ENCODE data around the gene AKAP13.

AKAP13 gene

DNA sequence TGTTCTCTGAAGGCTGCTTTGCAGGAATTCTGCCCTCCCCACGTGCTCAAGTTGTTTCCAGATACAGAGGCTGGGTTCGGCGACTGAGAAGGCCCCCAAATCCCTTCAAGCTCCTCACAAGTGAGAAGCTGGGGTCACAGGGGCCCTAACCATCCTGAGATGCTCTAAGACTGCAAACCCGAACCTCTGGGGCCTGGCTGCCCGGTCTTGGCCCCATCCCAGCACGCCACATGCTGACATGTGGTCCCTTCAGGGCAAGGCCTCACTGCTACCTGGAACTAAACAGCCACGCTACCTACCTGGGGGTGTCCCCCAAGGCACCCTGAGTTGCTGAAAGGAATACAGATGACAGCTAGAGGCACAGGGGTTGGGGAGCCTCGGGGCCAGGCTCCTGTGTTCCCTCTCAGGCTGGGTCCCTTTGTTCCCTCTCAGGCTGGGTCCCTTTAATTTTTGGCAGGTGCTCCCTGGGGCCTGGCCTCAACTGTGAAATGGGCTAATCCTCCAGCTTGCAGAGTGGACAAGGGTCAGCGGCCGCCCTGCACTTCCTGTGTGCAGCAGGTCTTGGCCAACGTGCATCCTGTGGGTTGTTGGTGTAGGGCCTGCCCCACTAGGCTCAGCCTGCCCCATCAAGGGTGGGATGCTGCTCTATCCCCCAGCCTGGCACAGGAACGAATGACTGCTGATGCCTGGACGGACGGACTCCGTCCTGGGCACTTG, 381.8 kb downstream of the AKAP13 start:
- no peak for DNase-seq

DNA sequence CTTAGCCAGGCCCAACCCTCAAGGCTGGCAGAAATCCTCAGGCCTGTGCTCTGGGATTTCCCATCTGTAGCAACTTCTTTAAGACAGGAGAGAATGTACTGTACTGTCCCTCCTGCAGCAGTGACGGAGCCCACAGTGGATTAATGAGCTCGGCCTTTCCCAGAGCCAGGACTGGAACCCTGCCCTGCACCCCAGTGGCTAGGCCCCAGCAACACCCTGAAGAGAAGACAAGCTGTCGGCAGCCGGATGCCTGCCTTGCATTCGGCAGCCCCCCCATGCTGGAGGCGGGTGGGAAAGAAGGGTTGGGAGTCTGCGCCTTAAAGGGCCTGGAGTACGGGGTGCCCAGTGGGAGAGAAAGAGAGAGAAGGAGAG, 382.3 kb downstream of the AKAP13 start:
- no peak for DNase-seq

DNA sequence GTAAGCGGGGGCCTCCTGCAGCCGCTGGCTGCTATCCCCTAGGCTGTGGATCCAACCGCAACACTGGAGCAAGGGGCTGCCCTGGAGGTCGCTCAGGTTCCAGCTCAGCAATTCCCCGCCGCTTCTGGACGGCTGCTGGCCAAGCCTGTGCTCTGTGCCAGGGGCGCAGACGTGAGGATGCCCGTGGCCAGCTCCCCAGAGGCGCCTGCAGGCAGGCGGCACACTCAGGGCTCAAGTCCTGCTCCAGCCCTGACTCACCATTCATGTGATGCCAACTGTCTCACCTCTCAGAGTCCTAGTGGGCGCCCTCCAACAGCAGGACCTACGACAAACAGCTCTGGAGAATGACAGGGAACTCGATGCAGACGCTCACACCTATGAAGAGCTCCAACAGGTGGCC, 382.8 kb downstream of the AKAP13 start:
- no peak for DNase-seq

DNA sequence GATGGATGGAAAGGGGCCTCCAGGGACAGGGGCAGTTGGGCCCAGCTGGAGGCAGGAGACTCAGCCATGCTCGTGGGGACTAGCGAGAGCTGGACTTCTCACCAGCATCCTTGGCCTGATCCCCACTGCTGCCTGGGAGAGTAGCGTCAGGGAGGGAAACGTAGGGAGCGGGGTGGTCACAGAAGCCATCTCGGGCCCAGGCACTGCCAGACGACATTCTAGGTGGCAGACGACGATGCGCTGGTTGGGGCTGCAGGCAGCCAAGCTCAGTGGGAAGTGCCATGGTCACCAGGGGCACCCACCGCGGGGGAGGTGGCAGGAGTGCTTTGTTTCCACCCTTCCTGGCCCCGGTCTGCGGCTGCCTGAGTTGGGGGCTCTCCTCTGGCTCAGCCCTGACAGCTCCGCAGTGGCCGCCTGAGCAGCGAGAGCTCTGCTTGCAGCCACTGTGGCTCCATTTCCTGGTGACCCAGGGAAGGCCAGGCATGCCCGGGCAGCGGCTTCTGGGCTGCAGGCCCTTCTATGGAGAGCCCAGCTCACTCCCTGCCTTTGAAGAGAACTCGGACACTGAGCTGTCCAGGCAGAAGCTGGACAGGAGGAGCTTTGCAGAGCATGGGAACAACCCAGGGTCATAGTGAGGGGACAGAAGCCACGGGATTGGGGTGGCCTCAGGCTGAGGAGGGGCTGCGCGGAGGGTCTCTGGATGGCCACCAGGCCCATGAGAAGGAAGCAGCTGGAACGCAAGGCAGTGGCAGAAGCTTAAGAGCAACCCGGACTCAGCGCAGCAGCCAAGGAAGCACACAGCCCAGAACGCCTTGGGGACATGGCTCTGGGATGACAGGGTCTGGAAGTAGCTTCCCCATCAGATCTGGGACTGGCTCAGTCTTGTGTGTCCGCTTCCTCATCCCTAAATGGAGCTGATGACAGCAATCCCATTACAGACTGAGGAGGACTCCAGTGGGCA, 383.6 kb downstream of the AKAP13 start:
- DNase-seq: no peak

DNA sequence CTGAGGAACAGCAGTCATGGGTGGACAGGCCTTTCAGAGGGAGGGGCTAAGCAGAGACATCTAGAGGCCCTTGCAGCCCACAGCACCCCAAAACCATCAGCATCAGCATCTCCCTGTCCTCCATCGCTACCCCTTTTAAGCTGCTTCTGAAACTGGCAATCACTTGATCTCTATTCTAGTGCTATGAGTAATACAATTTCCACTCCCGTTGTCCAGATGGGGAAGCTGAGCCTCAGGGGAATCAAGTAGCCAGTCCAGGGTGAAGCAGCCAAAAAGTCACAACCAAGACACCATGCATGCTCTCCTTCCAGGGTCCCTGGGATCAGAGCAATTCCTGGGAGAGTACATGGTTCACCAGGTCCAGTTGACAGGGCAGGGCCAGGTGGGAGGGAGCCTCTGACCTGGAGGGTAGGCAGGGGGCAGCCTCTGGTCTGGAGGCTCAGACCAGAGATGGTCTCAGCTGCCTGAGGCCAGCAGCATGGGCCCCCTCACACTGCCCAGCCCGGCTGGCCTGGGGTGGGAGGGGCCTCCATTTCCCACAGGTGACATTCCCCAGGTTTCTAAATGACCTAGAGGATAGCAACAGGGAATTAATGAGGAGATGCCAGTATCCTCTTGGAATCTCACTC, 384.4 kb downstream of the AKAP13 start:
- no peak for DNase-seq

DNA sequence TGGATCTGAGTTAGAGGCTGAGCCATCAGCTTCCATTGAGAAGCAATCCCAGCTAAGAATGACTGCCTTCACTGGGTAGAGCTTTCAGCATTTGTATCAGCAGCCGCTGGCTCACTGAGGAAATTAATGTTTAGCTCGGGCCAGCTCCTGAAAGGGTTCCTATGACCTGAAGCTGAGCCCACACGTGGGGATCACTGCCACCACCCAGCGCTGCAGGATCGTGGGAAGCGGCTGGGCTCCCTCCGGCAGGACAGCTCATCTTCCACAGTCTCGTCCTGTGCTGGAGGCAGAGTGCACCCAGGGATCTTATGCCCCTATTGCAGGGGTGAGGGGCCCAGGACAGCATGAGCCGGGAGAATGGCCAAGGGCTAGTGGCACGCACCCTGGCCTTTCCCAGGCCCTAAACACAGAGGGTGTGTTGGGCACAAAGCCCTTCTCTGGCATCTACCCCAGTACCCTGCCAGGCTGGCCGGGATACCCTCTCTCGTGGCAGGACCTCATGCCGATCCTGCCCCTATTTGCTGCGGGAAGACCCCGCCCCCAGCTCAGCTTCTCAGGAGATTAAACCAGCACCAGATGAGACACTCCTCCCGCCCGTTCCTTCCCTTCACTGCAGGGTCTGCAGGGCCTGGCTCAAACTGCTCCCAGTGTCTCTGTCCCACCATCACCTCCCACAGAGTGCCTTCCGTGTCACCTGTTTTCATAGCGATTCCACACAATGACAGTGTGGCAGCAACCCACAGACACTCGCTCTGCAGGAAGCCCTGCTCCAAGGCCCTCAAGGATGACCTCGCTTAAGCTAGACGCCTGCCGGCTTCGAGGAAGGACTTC, 385.8 kb downstream of the AKAP13 start:
- no peak for DNase-seq

DNA sequence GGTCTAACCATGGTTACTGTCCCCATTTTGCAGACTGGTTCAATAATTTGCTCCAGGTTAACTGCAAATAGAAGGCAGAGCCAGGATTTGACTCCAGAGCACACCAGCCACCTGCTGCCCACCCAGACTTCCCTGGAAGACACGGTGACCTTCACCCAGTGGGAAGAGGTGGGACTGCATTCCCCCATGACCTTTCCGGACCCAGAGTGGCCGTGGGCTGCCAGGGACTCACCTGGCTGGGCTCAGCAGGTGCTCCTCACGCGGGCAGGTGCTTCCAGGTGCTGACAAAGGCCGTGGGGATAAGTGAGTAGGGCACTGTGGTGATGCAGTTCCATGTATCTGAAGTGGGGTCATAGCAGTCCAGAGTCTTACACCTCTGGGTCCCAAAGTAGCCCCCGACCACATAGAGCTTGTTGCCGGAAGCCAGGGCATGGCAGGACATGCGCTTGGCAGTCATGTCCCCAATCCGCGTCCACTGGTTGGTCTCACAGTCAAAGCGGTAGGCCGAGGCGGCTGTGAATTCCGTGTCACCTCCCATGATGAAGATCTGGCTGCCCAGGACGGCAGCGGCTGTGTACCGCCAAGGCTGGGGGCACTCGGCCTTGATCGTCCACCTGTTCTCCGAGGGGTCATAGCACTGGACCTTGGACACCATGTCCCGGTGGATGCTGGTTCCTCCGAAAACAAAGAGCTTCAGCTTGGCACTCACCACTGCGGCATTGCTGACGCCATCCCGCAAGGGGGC, 387.6 kb downstream of the AKAP13 start:
- DNase-seq: no peak

DNA sequence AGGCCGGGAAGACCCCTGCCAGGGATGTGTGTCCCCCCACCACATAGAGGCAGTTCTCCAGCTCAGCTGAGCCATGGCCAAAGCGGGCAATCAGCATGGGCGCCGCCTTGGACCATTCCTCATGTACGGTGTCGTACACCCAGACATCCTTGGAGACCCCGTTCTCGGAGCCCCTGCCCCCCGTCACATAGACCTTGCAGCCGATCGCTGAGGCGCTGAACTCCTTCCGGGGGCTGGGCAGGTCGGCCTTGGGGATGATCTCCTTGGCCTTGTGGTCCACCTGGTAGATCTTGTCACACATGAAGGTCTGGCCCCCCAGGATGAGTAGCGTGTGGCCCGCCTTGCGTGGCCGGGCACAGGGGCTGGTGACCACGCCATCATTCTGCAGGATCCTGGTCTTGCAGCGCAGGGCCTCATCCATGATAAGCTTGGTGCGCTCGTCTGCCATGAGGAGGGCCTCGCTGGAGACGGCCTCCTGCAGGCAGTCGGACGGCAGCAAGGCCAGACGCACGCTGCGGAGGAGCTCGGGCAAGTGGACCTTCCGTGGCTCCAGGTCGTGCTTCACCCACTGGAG, 388.3 kb downstream of the AKAP13 start:
- DNase-seq: no peak

DNA sequence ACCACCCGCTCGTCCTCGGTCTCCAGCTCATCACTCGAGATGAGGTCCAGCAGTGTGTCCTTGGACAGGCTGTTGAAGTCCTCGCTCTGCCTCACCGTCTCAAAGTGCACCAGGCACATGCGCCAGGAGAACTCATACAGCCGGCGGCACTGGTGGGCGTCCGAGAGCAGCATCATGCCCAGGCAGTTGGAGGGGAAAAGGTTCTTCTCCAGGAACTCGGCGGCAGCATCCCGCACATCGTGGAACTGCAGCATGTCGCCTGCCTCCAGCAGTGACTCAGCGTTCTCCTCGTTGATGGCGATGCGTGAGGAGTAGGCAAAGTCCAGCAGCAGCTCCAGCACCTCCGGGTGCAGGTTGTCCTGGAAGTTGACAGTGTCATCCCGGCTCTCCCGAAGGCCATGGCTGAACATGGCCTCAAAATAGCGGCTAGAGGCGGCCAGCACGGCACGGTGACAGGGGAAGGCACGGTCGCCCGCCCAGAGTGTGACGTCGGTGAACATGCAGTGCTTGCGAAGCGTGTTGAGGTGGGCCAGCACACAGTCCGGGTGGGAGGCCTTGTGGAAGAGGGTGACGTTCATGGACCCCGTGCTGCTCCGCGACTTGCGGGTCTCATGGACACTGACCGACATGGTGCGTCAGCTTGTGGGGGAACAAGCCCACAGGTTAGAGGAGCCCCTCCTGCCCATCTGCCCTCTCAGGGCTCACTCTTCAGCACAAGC, 388.9 kb downstream of the AKAP13 start:
- DNase-seq: no peak

DNA sequence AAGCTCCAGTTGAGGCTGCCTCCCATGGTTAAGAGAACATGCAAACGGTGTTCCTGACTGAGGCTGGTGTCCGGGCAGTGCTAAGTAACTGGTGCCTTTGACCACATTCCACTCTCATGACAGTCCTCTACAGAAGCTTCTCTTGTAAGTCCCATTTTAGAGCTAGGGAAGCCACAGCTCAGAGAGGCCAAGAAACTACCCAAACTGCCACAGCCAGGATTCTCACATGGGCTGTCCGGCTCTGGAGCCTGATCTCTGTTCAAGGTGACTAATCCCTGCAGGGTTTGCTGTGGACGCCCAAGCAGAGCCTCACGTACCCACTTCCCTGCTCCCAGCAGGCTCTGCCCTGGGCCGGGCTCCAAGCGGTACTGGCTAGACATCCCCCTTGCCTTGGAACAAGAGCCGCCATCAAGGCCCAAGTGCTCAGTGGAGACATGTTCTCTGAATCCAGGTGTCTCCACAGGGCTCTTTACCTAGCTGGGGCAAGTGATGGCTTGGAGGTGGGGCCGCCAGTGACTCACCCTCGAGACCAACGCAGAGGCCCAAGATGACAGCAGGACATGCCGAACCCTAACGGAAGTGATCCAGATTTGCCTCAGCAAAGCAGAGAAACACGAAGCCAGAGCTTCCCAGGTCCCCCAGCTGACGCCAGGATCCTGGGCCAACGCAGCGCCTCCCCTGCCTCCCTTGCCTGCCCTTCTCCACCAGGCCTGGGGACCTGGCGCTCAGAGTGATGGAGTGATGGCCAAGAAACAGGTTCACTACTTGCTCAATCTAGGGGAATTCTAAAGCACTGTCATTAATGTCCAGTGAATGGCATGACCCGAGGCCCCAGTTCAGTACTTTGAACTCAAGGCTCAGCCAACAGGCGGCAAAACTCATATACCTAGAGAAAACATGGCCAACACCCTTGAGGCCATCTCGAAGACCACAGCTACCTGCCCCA, 390.0 kb downstream of the AKAP13 start:
- no peak for DNase-seq

DNA sequence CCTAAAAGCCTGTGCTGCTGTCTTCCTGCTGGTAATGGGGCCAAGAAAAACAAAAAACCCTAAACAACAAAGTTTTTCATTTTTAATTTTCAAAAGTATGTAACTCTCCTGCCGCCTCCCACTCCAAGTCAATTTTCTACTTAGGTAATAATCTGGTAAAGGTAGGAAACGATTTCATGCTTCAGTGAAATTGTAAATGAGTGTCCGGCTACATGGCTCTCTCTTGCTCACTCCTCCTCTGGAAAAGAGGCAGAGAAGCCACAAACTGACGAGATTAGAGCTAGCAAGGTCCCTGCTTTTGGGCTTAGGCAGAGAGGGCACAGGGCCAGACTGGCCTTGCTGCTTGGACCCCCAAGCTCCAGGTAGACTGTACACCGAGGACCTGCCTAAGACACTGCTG, 390.9 kb downstream of the AKAP13 start:
- DNase-seq: no peak

DNA sequence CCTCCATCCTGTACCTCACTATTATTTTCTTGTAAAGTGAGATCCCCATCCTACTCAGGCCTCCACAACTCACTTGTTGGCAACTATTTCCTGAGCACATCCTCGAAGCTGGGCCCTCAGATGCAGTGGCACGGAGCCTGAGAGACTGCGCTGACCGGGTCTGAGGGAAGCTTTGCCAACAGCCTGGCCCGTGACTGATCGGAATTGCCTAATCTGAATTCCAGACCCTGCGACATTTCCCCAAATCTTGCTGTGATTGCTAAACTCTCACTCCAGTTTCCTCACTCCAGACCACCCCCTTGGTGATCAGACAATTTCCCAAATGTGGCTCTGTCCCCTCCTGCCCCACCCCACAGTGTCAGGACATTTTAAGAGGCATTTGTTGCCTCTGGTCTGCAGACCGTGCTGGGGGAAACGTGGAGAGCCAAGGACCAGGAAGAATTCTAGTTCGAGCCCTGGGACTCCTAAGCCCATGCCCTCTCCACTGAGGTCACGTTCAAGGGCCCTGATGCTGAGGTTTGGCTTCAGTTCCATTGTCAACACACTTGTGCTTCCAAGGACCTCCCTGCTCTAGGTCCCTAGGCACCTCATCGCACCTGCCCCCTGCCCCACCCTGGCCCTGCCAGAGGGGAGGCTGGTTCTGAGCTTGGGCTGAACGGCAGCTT, 391.5 kb downstream of the AKAP13 start:
- no peak for DNase-seq

DNA sequence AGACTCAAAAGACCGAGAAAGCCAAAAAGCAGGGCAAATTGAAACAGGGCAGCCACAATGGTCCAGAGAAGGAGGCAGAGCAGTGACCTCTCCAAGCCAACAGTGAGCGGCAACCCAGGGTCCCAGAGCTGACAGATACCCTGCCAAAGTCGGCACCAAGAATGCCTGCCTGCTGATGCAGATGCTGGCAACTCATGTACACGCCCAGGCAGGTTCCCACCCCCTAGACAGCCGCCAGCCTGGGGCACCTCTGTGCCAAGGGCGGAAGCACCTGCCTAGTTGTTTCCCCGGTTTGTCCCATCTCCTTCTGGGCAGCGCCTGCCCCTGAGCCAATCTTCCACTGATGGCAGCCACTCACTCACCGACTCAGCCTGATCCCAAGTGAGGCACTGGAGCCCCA, 392.3 kb downstream of the AKAP13 start:
- DNase-seq: no peak

DNA sequence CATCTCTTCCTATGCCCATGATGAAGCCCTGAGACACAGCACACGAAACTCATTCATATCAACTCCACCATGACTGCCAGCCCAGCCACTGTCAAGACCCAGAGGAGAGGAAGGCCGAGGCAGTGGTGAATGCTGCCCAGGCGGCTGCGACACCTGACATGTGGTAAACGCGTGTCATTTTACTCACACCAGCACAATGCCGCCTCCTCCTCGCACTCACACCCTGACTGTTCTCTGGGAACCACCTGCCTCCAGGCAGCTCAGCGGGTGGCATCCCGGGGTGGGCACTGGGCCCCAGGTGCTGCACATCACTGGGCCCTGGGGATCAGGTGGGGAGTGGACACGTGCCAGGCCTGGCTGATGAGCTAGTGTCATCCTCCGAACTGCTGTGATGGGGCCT, 392.8 kb downstream of the AKAP13 start:
- no peak for DNase-seq

DNA sequence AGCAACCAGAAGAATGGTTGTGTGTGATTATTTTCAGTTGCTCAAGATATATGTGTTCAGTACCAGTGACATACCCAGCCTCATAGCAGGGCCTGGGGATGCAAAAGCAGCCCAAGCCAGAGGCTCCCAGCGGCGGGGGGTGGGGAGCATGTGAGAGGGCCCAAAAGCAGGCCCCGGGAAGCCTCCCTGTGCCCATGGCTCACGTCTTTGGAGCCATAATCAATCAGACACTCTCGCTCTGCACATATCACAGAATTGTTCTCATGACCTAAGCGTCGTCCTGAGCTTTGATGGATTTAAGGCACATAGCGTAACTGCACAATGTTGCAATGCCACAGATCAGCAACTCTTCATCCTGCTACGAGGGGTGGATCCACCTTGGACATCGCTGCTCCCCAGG, 393.6 kb downstream of the AKAP13 start:
- no peak for DNase-seq

DNA sequence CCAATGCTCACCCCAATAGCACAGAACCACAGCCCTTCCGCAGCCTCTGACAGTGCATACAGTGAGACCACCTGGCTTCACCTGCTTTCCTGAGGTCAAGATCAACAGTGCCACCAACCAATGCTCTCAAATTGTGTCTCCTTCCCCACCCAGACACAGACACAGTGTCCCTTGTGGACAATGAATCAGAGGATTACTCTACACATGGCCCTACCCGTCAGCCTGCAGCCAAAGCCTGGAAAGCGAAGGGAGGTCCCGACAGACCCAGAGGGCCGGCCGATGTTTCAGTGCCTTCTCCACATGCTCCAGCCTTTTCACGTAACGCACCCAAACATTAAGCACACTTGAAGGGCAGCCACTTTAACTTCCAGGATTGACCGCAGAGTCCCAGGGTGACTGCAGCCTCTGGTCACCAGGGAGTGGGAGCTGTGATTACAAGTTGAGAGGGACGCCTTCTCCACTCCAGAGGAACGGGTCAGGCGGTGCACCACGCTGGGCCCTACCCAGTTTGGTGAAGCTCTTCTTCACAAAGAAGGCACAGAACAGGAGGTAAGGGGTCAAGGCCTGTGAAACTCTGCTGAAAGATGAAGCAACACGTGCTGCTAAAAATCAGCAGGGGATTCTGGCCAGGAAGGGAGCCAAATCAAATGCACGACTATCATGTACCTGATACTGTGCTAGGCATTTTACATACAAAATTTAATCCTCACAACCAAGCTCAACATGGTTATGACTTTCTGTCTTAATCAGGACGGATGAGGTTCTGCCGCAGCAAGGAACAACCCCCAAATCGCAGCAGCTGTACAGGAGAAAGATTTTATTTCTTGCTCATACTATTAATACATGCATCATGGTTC, 397.1 kb downstream of the AKAP13 start:
- no peak for DNase-seq

DNA sequence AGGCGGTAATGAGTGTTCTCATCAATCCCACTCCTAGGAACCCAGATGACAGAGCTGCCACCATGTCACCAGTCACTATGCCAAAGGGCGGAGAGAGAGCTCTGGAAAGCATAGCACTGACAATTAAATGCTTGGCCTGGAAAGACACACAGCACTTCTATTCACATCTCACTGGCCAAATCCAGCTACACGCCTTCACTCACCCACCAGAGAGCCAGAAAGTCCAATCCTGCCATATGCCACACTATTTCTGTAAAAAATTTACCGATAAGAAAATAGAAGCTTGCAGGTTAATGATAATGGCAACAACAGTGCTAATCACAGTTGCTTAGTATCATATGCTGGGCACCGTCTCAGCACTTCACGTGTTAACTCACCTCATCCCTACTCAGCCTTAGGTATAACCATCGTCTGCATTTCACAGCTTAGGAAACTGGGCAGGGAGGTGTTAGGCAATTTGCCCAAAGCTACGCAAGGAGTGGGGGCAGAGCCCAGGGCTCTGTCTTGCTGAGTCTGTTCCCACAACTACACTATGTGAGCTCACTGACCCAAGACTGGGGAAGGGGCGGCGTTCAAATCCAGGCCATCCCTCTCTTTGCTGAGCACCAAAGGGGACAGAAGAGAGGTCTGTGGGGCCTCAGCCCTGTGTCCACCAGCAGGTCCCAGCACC, 397.8 kb downstream of the AKAP13 start:
- DNase-seq: no peak

DNA sequence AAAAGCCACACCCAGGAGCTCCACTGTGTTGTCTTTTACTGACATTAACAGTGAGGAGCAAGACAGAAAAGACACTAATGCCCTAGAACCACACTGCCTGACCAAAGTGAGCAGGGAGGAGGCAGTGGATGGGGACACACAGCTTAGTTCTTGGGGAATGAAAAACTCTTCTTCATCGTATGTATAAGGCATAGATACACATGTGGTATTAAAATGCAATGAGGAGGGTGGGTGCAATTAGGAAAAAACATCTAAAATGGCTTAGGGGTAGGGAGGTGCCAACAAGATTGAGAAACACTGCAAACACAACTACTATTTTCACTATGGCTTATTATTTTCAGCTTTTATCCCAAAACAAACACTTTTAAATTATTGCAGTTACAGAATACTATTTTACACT, 398.8 kb downstream of the AKAP13 start:
- no peak for DNase-seq
